Measurements from ENCODE around the gene BAZ2B. TPM values are rescaled to one million over a fixed set of nuclear protein-coding genes. Genes with fewer than 3 reads are reported as not detected.

Gene BAZ2B
- total and polyA plus RNA-seq, 2 experiments from 2014 or later, result 51.7 to 62.9 TPM

DNA sequence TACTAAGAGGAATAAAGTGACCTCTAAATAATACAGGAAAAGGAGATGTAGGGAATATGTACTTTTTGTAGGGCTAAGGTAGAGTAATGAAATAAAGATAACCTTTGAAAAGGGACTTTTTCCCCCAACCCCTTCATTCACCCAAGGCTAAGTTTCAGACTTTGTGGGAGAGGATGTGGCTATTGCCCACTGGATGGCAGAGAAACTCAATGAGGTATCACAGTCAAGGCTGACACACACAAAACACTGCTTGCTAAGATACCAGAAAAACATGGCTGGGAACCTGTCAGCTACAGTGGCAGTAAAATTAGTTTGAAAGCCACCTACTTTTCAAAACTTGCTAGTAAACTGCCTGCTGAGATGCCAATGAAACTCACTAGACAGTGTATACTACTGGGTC lies 171.0 kb downstream of the BAZ2B start:
- no peaks in the 10 kb centered on the region for H3K79me2 ChIP-seq (replicated peaks; ENCODE audit: insufficient read depth)
- Mint-ChIP-seq H3K27ac (0 out of 2 replicates have a peak overlapping the region, but pooled peaks have one; percentile 10), H3K4me3 (no peak overlapping the region), H3K36me3 (ENCODE audit: low read depth) (peaks cover 11% of the 10 kb centered on the region; the same call in 2 of the 3 replicates), H3K27me3 (ENCODE audit: insufficient read depth, low read depth, poor library complexity) (no peaks in the 10 kb centered on the region), H3K4me1 (peaks cover 20% of the 10 kb centered on the region), H3K9me3 (no peaks in the 10 kb centered on the region)
- peaks cover 7% of the 10 kb centered on the region; the same call in 1 of the 2 replicates for H3K36me3 ChIP-seq (ENCODE audit: insufficient read depth)
- no peak overlapping the region for H2AFZ ChIP-seq
- no peak overlapping the region for H3K4me3 ChIP-seq
- H3K4me2 ChIP-seq, result no peak overlapping the region
- H3K9me2 ChIP-seq (ENCODE audit: insufficient read depth), result no peaks in the 10 kb centered on the region
- no peaks in the 10 kb centered on the region for H3K27me3 ChIP-seq (ENCODE audit: insufficient read depth)
- TF ChIP-seq CTCF (conservative IDR thresholded peaks at IDR 0.05; ENCODE audit: low read depth in 2 of 2), result 0 out of 4 replicates have a peak, but pooled peaks of 1 of the 2 experiments have one; percentile 1
- TF ChIP-seq ZNF331 (CRISPR knock-in tag; IDR thresholded peaks at IDR 0.05; ENCODE audit: low read depth), result no peak
- TF ChIP-seq, protein P1, sequence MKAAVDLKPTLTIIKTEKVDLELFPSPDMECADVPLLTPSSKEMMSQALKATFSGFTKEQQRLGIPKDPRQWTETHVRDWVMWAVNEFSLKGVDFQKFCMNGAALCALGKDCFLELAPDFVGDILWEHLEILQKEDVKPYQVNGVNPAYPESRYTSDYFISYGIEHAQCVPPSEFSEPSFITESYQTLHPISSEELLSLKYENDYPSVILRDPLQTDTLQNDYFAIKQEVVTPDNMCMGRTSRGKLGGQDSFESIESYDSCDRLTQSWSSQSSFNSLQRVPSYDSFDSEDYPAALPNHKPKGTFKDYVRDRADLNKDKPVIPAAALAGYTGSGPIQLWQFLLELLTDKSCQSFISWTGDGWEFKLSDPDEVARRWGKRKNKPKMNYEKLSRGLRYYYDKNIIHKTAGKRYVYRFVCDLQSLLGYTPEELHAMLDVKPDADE (IDR thresholded peaks at IDR 0.05), result no peak
- no peak for DNase-seq (ENCODE audit: low spot score)
- H3K4me1 ChIP-seq (ENCODE audit: insufficient read depth), result peaks cover 19% of the 10 kb centered on the region
- H3K27ac ChIP-seq (ENCODE audit: low read depth), result no peak overlapping the region
- H4K20me1 ChIP-seq (replicated peaks; ENCODE audit: insufficient read depth), result no peaks in the 10 kb centered on the region; the same call in 1 of the 2 replicates
- ATAC-seq, result no peak
- no peaks in the 10 kb centered on the region for H3F3A ChIP-seq (replicated peaks; ENCODE audit: low read depth)

DNA sequence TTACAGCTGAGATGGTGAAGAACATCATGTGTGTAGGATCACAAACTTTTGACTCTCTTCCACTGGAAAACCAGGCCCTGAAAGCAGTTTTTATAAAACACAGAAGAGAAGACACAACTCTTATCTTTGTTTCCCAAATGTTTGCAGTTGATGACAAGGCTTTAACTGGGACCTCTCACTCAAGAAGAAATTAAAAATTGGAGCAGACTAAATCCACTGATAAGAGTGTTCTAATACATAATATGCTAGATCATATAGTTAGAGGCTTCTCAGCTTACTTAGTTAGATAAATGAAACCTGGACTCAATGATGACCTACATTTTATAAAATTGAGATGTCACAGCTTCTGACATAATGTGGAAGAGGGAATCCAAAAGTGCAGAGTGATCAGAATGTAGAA lies 171.6 kb downstream of the BAZ2B start:
- Mint-ChIP-seq H3K27ac (0 out of 2 replicates have a peak overlapping the region, but pooled peaks have one; percentile 10), H3K36me3 (ENCODE audit: low read depth) (peaks cover 11% of the 10 kb centered on the region; the same call in 2 of the 3 replicates), H3K4me3 (no peak overlapping the region), H3K27me3 (ENCODE audit: insufficient read depth, low read depth, poor library complexity) (no peaks in the 10 kb centered on the region), H3K9me3 (no peaks in the 10 kb centered on the region), H3K4me1 (peaks cover 17% of the 10 kb centered on the region)
- Histone ChIP-seq H3K79me2 (replicated peaks; ENCODE audit: insufficient read depth) (no peaks in the 10 kb centered on the region), H3K4me3 (no peak overlapping the region), H3F3A (replicated peaks; ENCODE audit: low read depth) (no peaks in the 10 kb centered on the region), H3K36me3 (ENCODE audit: insufficient read depth) (peaks cover 7% of the 10 kb centered on the region; the same call in 1 of the 2 replicates), H4K20me1 (replicated peaks; ENCODE audit: insufficient read depth) (no peaks in the 10 kb centered on the region), H3K4me2 (no peak overlapping the region), H3K27me3 (ENCODE audit: insufficient read depth) (no peaks in the 10 kb centered on the region), H3K4me1 (ENCODE audit: insufficient read depth) (peaks cover 19% of the 10 kb centered on the region), H2AFZ (no peak overlapping the region), H3K27ac (ENCODE audit: low read depth) (no peak overlapping the region), H3K9me2 (ENCODE audit: insufficient read depth) (no peaks in the 10 kb centered on the region)
- no peak for ATAC-seq
- no peak for DNase-seq (ENCODE audit: low spot score)
- TF ChIP-seq JUNB (IDR thresholded peaks at IDR 0.05; ENCODE audit: unreplicated experiment) (no peak), EZH2 (IDR thresholded peaks at IDR 0.05; ENCODE audit: low read depth, unreplicated experiment) (no peak), ZNF331 (CRISPR knock-in tag; IDR thresholded peaks at IDR 0.05; ENCODE audit: low read depth) (no peak), NANOG (IDR thresholded peaks at IDR 0.05; ENCODE audit: borderline replicate concordance) (no peak), CREB1 (CRISPR knock-in tag; IDR thresholded peaks at IDR 0.05; ENCODE audit: low read depth) (no peak)
- TF ChIP-seq, protein P2, sequence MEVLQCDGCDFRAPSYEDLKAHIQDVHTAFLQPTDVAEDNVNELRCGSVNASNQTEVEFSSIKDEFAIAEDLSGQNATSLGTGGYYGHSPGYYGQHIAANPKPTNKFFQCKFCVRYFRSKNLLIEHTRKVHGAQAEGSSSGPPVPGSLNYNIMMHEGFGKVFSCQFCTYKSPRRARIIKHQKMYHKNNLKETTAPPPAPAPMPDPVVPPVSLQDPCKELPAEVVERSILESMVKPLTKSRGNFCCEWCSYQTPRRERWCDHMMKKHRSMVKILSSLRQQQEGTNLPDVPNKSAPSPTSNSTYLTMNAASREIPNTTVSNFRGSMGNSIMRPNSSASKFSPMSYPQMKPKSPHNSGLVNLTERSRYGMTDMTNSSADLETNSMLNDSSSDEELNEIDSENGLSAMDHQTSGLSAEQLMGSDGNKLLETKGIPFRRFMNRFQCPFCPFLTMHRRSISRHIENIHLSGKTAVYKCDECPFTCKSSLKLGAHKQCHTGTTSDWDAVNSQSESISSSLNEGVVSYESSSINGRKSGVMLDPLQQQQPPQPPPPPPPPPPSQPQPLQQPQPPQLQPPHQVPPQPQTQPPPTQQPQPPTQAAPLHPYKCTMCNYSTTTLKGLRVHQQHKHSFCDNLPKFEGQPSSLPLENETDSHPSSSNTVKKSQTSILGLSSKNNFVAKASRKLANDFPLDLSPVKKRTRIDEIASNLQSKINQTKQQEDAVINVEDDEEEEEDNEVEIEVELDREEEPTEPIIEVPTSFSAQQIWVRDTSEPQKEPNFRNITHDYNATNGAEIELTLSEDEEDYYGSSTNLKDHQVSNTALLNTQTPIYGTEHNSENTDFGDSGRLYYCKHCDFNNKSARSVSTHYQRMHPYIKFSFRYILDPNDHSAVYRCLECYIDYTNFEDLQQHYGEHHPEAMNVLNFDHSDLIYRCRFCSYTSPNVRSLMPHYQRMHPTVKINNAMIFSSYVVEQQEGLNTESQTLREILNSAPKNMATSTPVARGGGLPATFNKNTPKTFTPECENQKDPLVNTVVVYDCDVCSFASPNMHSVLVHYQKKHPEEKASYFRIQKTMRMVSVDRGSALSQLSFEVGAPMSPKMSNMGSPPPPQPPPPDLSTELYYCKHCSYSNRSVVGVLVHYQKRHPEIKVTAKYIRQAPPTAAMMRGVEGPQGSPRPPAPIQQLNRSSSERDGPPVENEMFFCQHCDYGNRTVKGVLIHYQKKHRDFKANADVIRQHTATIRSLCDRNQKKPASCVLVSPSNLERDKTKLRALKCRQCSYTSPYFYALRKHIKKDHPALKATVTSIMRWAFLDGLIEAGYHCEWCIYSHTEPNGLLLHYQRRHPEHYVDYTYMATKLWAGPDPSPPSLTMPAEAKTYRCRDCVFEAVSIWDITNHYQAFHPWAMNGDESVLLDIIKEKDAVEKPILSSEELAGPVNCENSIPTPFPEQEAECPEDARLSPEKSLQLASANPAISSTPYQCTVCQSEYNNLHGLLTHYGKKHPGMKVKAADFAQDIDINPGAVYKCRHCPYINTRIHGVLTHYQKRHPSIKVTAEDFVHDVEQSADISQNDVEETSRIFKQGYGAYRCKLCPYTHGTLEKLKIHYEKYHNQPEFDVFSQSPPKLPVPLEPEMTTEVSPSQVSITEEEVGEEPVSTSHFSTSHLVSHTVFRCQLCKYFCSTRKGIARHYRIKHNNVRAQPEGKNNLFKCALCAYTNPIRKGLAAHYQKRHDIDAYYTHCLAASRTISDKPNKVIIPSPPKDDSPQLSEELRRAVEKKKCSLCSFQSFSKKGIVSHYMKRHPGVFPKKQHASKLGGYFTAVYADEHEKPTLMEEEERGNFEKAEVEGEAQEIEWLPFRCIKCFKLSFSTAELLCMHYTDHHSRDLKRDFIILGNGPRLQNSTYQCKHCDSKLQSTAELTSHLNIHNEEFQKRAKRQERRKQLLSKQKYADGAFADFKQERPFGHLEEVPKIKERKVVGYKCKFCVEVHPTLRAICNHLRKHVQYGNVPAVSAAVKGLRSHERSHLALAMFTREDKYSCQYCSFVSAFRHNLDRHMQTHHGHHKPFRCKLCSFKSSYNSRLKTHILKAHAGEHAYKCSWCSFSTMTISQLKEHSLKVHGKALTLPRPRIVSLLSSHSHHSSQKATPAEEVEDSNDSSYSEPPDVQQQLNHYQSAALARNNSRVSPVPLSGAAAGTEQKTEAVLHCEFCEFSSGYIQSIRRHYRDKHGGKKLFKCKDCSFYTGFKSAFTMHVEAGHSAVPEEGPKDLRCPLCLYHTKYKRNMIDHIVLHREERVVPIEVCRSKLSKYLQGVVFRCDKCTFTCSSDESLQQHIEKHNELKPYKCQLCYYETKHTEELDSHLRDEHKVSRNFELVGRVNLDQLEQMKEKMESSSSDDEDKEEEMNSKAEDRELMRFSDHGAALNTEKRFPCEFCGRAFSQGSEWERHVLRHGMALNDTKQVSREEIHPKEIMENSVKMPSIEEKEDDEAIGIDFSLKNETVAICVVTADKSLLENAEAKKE (CRISPR knock-in tag; IDR thresholded peaks at IDR 0.05), result no peak
- TF ChIP-seq, protein P1 (IDR thresholded peaks at IDR 0.05), result no peak

Data from GM23338 (cell line).